ENCODE measurements around the gene CTNNA3.

The CTNNA3 gene

DNA sequence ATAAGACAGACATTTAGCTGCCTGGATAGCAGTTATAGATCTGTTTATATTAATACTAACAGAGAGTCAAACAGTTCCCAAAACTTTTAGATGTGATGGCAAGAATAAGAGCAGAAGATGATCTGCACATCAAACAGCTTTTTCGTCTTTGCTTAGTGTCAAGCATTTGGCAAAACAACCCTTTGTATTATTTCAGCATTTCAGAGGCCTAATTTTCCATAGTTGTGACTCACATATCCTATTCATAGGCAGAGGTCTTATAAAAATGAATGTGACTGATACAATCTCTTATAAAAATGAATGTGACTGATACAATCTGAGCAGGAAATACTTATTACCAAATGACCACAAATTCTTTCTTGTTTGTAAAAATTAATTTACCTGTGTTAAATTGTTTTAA, 699.0 kb downstream of the CTNNA3 start:
- DNase-seq: no peak

DNA sequence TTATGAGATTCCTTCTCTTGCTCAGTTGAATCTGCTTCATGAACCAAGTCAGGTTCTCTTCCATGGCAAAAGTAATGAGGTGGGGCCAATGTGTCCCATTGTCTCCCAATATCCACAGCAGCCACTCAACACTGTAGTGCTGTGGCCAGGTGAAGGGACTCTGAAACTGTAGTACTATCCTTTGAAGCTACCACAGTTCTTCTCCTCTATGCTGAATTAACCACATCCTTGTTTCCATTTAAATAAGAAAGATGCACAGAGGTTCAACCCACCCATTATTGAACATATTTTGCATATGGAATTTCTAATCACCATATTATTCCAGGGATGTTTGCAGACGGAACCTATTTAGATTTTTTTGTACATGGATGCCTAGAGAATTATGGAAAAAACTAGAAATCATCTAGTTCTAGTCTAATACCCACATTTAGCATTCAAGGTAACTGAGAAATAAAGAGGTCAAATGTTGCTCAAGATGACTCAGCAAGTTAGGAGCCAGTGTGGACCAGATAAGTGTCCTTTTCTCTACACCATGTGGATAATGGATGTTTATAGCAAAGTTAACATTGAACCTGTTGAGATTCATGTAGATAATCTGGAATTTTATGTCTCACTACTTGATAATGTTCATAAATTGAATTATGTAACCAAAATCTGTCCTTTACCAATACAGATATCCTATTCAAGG, 705.7 kb downstream of the CTNNA3 start:
- no peak for DNase-seq

DNA sequence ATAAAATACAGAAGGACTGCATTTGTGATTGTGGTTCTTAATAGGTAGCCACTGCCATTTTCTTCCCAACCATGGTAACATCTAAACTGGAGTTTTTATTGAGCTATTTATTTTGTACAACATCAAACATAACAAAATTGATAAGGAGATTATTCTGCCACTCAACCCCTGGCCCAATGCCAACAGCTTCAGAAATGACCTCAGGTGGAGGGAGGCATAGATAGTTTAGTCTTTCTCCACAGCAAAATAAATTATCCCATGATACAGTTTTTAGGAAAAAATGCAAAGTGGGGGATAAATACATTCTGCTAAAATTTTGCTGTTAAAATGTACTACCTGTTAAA, 712.5 kb downstream of the CTNNA3 start:
- DNase-seq: no peak

DNA sequence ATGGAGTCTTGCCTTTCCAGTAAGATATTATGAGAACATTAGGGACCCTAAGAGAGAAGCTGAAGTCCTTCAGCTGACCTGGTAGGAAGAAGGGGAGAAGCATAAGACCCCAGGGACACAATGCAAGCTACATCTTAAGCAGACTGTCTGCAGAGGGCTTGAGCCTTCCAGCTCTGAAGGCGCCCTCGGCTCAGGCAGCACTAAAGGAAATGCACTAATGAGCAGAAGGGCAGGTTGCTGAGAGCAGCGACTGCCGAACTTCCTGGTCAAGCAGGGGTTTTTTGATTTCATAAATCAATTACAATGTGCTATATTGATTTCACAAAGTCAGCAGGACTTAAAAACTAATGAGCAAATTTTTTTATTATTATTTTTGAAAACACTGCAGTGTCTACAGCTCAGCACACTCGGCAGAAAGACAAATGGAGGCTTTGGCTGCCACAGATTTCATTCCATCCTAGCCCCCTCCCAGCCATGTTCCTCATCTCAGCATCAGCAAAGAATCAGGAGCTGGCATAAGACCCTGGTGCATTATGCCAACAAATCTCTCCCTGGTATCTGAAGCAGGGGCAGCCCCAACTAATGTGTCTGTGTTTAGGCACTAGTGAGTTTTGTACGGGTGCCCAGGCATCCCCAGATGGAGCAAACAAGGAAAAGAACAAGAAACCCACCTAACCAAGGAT, 713.1 kb downstream of the CTNNA3 start:
- no peak for DNase-seq

DNA sequence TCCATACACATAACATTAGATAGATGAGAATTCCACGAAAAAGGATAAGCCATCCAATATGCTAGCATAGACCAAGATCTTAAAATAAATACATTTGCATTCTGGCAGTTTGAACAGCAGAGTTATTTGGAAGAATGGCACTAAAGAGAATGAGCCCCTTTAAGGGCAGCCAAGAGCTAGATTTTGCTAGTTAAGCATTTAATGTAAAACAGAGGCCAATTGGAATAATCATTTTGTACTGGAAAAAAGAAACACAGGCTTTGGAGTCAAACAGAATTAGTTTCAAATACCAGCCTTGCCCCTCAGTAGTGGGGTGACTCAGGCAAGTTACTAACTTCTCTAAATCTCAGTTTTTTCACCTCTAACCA, 714.0 kb downstream of the CTNNA3 start:
- DNase-seq: no peak

DNA sequence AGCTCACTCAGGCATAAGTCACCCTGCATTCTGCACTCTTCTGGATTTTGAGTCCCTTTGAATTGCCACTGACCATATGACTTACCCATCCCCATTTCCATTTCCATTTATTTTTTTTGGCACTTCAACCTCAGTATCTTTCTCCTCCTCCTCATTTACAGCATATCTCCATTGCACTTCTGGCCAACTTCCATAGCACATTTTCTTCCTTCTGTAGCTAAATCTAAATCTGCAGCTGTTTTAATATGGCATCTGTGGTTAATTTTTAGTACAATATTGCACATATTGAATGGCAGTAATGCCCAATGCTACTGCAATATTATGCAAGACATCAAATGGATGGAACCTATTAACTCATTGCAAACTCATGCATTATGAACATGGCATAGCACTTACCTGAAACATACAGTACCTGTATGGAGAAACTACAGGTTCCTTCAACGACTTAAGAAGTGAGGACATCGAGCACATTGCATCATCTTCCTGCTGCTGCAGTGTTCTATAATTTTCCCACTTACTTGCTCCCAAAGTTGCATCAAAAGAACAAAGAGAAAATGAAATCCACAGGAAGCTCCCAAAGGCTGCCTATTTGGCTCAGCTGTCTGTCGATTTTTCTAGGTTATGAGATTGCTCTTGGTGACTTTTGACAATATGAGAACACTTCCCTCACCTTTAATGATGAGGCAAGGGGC, 714.5 kb downstream of the CTNNA3 start:
- no peak for DNase-seq

DNA sequence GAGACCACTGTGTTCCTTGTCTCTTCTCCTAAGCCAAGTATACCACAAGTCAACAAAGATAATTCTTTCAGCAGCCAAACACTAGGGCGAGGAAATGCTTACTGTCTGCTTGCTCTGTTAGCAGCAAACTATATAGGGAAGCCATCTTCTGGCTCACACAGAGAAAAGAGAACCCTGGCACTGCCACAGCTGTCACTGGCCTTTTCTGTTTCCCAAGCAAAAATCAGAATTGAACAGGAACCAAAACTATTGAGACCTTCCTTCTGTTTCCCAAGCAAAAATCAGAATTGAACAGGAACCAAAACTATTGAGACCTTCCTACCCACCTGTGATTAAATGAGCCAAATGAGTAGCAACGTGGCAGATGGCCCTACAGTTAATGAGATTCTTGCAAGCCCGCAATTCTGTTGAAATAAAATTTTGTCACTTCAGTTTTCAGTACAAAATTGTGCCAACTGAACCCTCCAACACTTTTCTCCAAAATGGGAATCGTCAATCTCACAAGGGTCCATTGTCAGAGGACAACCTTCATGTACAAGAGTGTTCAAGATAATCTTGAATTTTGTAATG, 715.7 kb downstream of the CTNNA3 start:
- DNase-seq: no peak

DNA sequence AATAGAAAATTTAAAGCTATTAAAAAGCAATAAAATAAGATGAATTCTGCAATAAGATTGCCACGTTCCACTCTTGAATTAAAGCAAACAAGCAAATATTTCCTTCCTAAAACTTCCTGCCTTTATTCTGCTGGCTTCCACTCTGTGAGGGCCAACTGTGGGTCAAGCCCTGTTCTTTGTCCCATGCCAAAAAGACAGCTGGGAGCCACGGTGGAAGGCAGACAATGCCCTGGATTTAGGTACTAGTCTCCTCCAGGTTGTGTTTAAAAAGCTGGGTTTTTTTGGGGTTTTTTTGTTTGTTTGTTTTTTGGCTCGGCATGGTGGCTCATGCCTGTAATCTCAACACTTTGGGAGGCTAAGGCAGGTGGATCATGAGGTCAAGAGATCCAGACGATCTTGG, 731.0 kb downstream of the CTNNA3 start:
- DNase-seq: no peak

DNA sequence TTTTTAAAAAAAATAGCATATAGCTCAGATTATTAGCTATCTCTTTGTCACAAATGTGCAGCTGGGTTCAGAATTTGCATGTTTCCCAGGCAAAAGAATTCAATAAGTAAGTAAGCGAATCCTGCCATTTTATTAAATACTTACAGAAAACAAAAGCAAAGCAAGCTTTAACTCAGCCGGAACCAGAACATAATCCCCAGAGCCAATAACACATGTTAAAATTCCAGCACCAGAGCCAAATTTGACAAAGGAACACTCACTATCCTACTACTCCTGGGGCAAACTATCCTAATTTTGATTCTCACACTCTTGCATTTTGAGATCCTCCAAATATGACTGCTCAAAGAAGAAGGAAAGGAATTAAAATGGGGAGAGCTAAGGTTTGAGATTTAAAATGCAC, 737.5 kb downstream of the CTNNA3 start:
- no peak for DNase-seq

DNA sequence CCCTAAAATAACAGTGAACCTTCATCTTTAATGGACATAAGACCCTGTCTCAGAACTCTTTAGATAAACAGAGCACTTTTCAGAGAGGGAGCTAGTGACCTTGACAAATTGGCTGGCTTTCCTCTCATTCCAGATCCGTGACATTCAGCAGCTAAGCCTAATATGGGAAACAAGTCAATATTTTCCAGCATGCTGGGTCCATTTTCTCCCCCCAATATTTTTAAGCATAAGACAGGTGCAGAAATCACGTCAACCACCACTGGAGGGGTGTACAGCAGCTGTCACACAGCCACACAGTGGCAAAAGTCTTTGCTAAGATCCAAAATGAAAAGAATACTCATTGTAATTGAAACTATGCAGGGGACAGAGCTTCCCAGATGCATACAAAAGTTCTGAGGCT, 744.1 kb downstream of the CTNNA3 start:
- no peak for DNase-seq

DNA sequence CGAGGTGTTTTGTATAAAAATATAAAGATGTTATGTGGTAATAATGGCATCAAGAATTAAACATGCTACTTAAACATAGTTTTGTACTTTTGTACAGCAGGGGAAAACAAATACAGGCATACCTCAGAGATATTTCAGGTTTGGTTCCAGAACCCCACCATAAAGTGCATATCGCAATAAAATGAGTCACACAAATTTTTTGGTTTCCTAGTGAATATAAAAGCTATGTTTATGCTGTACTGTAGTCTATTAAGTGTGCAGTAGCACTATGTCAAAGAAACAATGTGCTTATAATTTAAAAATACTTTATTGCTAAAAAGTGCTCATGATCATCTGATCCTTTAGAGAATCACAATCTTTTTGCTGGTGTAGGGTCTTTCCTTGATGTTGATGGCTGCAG, 752.4 kb downstream of the CTNNA3 start:
- DNase-seq: no peak

DNA sequence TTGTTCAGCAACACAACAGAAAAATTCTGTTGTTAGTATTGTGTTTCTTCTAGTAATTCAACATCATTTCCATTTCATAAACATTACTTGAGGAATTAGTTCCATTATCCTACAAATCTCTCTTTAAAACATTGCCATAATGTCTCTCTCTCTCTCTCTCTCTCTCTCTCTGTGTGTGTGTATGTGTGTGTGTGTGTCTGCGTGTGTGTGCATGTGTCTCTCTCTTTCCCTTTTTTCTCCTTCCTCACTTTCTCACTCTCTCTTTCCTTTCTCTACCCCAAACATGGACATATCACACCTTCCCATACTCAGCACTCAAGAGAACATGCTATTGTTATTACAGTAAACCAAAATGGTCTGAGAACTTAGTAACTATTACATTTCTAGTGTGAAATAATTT, 753.6 kb downstream of the CTNNA3 start:
- no peak for DNase-seq

DNA sequence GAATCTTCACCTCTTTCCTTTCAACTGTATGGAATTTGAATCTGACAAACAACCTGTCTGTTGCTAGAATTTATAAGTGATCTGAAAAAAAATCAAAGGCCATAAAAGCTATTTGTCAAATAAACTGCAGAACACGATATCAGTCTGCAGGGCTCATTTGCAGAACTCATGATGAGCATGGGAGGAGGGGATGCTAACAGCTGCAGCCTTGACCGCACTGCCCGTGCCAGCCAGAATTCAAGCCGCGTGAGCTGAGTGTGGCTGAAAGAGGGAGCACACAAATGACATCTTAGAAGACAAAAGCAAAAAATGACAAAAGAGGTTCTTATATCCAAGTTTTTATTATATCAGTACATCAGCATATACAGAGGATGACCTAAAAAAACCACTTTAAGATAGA, 754.5 kb downstream of the CTNNA3 start:
- DNase-seq: no peak

DNA sequence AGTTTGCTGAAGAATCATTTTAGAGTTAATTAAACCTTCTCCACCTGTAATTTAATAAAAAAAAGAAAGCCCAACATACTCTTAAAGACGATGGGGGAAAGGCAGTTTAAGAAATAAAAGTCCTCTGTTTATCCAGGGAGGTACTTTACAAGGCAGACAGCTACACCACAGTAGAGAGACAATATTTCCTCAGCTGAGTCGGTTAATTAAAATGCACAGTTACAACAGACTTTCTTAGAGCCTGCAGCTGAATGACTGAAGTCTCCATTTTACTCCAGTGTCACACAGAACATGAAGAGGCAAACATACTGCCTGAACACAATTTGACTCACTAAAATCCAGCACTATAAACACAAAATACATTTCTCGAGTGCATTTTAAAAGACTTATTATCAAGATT, 755.0 kb downstream of the CTNNA3 start:
- DNase-seq: no peak

DNA sequence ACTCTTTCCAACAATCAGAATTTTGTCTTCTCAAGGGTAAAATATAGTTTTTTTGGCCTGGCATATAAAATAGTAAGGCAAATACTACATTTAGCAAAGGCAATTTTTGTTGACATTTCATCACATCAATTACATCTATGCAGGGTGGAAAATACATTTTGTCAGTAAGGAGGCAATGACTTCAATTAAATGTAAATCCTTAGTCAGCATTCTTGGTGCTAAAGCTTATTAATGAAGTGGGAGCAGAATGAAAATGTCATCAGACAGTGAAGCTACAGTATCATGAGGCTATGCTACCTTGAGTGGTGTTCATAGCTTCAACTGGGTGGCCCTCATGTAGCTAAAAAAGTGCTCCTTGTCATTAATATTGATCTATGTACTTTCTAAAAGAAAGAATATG, 761.3 kb downstream of the CTNNA3 start:
- DNase-seq: no peak

DNA sequence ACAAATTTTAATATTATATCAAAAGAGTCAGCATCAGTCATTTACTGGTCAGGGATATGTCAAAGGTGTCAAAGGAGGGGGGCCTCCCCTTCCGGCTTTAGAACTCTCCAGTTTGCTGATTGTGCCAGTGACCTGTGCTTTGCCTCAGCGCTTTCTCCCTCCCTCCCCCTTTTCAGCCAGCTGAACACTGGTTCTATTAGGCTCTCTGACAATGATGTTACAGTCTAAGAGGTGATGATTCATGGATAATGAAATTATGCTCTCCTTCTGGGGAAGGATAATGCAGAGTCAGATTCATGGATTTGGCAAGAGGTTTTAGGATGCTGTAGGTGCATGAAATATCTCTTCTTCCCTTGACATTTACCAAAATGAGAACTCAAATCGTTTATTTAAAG, 764.0 kb downstream of the CTNNA3 start:
- no peak for DNase-seq

DNA sequence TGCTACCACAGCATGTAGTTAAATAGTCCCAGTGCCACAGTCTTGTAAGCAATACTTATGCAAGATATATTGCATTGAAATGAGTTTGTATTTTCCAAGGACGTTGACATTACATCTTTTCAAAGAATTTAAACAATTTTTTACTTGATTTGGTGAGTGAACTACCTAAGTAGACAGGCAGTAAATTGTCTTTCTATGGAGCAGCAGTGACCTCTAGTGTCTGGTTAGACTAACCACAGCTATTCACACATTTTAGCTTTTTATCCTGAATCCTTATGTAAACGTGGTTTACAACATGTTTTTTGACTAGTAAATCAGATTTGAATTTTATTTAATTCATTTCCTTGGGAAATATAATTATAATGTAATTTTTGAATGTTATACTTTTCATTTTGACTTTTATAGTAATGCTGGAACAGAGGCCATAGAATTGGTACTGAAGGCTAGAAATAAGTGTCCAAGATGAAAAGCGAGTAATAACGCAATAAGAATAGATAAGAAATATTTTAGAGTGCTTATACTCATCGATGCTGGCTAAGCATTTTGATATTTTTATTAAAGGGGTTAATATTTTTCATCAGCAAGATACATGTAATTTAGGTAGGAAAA, 764.6 kb downstream of the CTNNA3 start:
- DNase-seq: no peak

DNA sequence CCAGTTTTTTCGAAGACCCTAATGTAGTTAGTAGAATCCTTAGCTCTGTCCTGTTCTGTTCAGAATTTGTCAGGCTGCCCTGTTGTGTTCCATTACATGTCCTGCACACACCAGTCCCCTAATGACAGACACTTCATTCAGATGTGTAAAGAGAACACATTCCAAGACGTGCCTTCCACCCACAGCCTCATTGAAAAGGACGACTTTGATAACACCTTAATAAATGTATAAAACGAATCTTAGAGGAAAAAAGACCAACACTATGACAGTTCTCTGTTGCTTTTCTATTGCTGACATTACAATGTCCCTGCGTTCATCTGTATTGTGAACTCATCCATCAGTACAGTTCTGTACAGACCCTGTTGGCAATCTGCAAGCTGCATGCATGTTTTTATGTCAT, 766.6 kb downstream of the CTNNA3 start:
- DNase-seq: no peak

DNA sequence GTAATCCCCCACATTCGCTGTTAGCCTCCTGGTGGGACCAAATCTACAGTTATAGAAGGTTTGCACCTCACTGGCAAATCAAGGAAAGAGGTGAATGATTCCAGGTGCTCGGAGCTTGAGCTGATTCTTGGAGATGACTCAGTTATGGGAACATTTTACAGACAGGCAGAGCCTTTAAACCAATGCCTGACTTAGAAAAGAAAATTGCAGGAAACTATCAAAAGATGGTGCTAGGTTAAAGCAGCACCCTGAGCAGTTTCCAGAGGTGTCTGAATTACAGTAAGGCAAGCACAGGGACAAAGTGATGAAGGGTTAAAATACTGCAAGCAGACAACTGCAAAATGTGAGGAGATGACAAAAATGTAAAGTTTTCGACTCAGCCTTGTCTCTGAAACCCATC, 767.2 kb downstream of the CTNNA3 start:
- DNase-seq: no peak

DNA sequence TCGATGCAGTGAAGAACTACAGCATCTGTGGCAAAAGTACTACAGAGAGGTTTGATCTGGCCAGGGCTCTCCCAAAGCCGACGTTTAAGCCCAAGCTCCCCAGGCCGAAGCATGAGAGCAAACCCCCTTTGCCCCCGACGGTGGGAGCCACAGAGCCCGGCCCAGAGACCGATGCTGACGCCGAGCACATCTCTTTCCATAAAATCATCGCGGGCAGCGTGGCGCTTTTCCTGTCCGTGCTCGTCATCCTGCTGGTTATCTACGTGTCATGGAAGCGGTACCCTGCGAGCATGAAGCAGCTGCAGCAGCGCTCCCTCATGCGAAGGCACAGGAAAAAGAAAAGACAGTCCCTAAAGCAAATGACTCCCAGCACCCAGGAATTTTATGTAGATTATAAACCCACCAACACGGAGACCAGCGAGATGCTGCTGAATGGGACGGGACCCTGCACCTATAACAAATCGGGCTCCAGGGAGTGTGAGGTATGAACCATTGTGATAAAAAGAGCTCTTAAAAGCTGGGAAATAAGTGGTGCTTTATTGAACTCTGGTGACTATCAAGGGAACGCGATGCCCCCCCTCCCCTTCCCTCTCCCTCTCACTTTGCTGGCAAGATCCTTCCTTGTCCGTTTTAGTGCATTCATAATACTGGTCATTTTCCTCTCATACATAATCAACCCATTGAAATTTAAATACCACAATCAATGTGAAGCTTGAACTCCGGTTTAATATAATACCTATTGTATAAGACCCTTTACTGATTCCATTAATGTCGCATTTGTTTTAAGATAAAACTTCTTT, 767.8 kb downstream of the CTNNA3 start:
- no peak for DNase-seq

DNA sequence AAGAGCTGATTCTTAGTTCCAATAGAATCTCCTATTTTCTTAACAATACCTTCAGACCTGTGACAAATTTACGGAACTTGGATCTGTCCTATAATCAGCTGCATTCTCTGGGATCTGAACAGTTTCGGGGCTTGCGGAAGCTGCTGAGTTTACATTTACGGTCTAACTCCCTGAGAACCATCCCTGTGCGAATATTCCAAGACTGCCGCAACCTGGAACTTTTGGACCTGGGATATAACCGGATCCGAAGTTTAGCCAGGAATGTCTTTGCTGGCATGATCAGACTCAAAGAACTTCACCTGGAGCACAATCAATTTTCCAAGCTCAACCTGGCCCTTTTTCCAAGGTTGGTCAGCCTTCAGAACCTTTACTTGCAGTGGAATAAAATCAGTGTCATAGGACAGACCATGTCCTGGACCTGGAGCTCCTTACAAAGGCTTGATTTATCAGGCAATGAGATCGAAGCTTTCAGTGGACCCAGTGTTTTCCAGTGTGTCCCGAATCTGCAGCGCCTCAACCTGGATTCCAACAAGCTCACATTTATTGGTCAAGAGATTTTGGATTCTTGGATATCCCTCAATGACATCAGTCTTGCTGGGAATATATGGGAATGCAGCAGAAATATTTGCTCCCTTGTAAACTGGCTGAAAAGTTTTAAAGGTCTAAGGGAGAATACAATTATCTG, 768.6 kb downstream of the CTNNA3 start:
- no peak for DNase-seq

DNA sequence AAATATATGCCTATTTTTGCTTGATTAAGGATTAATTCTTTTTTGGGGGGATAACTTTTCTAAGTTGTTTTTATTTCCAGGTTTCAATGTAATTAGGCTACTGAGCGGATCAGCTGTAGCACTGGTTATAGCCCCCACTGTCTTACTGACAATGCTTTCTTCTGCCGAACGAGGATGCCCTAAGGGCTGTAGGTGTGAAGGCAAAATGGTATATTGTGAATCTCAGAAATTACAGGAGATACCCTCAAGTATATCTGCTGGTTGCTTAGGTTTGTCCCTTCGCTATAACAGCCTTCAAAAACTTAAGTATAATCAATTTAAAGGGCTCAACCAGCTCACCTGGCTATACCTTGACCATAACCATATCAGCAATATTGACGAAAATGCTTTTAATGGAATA, 769.2 kb downstream of the CTNNA3 start:
- DNase-seq: no peak

All from activated CD4-positive, alpha-beta T cell treated with anti-CD3 and anti-CD28 coated beads, Interleukin-2, amount 50 U/mL, for 1 hour (primary cell).